ENCODE results near the gene ADGRV1.
A peak's percentile ranks its signal among the peaks of the same experiment; 100 is the strongest.

DNA sequence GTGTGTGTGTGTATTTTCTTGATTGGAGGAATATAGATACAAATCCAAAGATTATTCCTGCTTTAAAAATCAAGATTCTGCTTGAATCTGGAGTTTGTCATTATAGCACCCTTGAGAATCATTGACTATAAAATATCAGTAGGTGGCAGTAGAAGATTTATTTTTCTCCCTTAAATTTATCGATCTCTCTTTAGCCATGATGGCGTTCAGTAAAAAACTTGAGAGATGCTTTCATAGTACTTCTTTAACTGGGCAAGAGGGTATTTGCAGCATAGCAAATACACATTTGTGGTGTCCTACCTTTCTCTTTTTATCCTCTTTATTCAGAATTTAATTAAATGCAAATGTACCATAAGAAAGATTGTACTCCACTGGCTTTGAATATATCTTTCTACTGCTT lies 307.7 kb downstream of the ADGRV1 start:
- TF ChIP-seq, protein P1, sequence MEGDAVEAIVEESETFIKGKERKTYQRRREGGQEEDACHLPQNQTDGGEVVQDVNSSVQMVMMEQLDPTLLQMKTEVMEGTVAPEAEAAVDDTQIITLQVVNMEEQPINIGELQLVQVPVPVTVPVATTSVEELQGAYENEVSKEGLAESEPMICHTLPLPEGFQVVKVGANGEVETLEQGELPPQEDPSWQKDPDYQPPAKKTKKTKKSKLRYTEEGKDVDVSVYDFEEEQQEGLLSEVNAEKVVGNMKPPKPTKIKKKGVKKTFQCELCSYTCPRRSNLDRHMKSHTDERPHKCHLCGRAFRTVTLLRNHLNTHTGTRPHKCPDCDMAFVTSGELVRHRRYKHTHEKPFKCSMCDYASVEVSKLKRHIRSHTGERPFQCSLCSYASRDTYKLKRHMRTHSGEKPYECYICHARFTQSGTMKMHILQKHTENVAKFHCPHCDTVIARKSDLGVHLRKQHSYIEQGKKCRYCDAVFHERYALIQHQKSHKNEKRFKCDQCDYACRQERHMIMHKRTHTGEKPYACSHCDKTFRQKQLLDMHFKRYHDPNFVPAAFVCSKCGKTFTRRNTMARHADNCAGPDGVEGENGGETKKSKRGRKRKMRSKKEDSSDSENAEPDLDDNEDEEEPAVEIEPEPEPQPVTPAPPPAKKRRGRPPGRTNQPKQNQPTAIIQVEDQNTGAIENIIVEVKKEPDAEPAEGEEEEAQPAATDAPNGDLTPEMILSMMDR (IDR thresholded peaks at IDR 0.05): peak; percentile 27 to 63 (median 56)
- TF ChIP-seq POLR2A (IDR thresholded peaks at IDR 0.05) (no peak), EP300 (IDR thresholded peaks at IDR 0.05) (no peak), POLR2AphosphoS5 (IDR thresholded peaks at IDR 0.05) (no peak)
